ENCODE results near the gene NRF1. TPM values are rescaled to one million over a fixed set of nuclear protein-coding genes. Genes with fewer than 3 reads are reported as not detected.

NRF1 gene
- total RNA-seq, 1 experiment from 2014 or later = 13.6 TPM

DNA sequence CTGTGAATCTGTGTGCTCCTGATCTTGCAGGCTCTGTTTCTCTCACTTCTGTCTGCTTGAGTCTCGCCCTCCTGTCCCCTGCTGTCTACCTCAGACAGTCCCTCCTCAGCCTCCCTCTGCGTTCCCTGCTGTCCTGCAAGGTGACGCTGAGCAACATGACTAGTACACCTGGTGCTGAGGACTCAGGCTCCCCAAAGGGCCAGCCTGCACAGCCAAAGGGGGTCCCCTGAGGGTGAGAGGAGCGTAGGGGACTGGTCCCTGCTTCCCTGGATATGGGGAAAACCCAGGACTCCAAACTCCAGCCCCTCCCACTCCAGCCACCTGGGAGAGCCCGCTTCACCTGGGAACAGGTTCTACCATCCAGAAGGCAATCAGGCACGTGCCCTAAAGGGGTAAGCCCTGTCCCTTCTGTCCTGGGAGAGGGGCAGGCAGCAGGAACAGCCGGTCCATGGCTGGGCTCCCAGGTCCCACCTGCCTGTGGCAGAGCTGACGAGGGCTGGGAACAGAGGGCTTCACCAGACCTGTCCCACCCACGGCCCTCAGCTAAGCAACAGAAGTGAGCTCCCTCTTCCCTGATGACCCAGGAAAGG is 184.8 kb downstream of the NRF1 start:
- intact Hi-C loops (cut with micrococcal nuclease) = no loop called here
- BruUV-seq (replicated peaks) = no TSS peak

DNA sequence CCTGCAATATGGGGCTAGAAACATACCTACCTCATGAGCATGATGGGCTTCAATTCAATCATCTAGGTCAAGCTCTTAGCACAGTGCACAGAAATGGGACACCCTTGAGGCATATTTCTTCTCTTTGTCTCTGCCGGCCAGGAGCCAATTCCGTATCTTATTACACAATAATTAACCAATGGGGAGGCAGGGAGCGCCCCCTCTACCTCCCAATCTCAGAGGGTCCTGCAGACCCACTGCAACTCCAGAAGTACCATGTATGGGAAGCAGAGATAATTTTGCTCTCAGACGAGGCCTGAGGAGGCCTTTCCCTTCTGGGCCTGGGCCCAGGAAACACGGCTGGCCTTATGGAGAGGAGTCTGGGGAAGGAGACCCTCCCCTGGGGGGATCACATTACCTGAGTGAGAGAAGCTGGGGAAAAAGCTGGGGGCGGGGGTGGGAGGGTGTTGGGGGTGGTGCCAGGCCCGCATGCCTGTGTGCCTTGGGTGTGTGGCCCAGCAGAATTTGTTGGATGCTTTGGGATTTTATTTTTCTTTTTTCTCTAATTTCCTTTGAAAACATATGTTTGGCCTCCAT is 185.8 kb downstream of the NRF1 start:
- TF ChIP-seq, protein P1, sequence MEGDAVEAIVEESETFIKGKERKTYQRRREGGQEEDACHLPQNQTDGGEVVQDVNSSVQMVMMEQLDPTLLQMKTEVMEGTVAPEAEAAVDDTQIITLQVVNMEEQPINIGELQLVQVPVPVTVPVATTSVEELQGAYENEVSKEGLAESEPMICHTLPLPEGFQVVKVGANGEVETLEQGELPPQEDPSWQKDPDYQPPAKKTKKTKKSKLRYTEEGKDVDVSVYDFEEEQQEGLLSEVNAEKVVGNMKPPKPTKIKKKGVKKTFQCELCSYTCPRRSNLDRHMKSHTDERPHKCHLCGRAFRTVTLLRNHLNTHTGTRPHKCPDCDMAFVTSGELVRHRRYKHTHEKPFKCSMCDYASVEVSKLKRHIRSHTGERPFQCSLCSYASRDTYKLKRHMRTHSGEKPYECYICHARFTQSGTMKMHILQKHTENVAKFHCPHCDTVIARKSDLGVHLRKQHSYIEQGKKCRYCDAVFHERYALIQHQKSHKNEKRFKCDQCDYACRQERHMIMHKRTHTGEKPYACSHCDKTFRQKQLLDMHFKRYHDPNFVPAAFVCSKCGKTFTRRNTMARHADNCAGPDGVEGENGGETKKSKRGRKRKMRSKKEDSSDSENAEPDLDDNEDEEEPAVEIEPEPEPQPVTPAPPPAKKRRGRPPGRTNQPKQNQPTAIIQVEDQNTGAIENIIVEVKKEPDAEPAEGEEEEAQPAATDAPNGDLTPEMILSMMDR (conservative IDR thresholded peaks at IDR 0.05; ENCODE audit: low read depth, low read length) = no peak
- TF ChIP-seq EZH2 (IDR thresholded peaks at IDR 0.05; ENCODE audit: low read length, unreplicated experiment) (no peak), EZH2phosphoT487 (IDR thresholded peaks at IDR 0.05; ENCODE audit: borderline replicate concordance, low read length) (no peak)

More for the DNA sequence above, 184.8 kb downstream of the NRF1 start:
- Histone ChIP-seq H4K20me1 (ENCODE audit: low read length) (no peaks in the 10 kb centered on the region), H3K36me3 (ENCODE audit: low read depth, low read length) (no peaks in the 10 kb centered on the region), H3K4me3 (ENCODE audit: low read length) (no peak overlapping the region), H3K4me1 (ENCODE audit: insufficient read depth, low read length) (no peaks in the 10 kb centered on the region), H3K9me2 (replicated peaks; ENCODE audit: low read length) (no peaks in the 10 kb centered on the region), H3K9ac (ENCODE audit: low read length) (no peak overlapping the region), H3K4me2 (ENCODE audit: low read length) (no peak overlapping the region), H3K27ac (ENCODE audit: low read length) (no peak overlapping the region), H3K9me3 (ENCODE audit: low read length) (no peaks in the 10 kb centered on the region), H3K79me2 (ENCODE audit: low read length) (no peaks in the 10 kb centered on the region), H3F3A (ENCODE audit: low read length, unreplicated experiment) (no peaks in the 10 kb centered on the region), H3K27me3 (ENCODE audit: low read length) (no peaks in the 10 kb centered on the region), H2AFZ (ENCODE audit: low read length) (no peak overlapping the region)
- CTCF ChIA-PET = no interaction called here
- DNase-seq = no peak
- TF ChIP-seq EZH2 (IDR thresholded peaks at IDR 0.05; ENCODE audit: low read length, unreplicated experiment) (no peak), EZH2phosphoT487 (IDR thresholded peaks at IDR 0.05; ENCODE audit: borderline replicate concordance, low read length) (no peak)
- TF ChIP-seq, protein P1 (conservative IDR thresholded peaks at IDR 0.05; ENCODE audit: low read depth, low read length) = no peak
- POLR2A ChIA-PET (ENCODE audit: unreplicated experiment) = no interaction called here
- ATAC-seq = no peak

DNA sequence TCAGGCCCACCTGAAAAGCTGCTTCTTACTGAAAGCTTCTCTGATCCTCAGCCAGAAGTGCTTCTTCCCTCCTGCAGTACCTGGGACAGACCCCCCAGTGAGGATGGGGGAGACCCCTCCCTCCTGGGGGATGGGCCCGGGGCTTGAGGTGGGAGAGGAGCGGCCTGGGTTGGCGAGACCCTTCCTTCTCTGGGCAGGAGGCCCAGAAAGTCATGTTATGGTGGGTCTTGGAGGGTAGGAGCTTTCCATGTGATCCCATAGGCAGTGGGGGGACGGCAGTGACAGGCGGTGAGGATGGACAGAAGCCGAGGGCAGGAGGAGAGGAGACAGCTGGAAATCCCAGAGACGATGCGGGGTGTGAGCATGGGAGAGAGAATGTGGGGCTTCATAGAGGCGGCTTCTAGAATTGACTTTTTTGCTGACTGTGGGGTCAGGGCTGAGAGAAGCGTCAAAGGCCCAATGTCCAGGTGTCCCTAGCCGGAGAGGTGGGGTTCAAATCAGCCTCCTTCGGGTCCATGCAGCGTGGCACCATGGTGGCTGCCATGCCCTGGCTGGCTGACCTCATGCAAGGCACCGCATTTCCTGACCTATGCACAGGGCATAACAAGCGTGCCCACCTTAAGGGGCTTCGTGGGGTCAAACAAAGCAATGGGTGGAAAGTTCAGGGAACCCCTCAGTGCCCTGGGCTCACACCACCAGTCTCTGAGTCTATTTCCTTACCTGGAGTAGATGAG is 187.3 kb downstream of the NRF1 start:
- H3F3A ChIP-seq (ENCODE audit: low read length, unreplicated experiment) = no peaks in the 10 kb centered on the region
- no peaks in the 10 kb centered on the region for H3K79me2 ChIP-seq (ENCODE audit: low read length)
- H3K9me2 ChIP-seq (replicated peaks; ENCODE audit: low read length) = no peaks in the 10 kb centered on the region
- TF ChIP-seq, protein P1 (conservative IDR thresholded peaks at IDR 0.05; ENCODE audit: low read depth, low read length) = no peak
- TF ChIP-seq EZH2phosphoT487 (IDR thresholded peaks at IDR 0.05; ENCODE audit: borderline replicate concordance, low read length) (no peak), EZH2 (IDR thresholded peaks at IDR 0.05; ENCODE audit: low read length, unreplicated experiment) (no peak)
- no peak overlapping the region for H3K4me3 ChIP-seq (ENCODE audit: low read length)
- ChIA-PET POLR2A (ENCODE audit: unreplicated experiment) (no interaction called here), CTCF (no interaction called here)
- no peak overlapping the region for H3K27ac ChIP-seq (ENCODE audit: low read length)
- ATAC-seq (no peak), DNase-seq (no peak)
- no peak overlapping the region for H2AFZ ChIP-seq (ENCODE audit: low read length)
- no peaks in the 10 kb centered on the region for H4K20me1 ChIP-seq (ENCODE audit: low read length)
- H3K4me2 ChIP-seq (ENCODE audit: low read length) = no peak overlapping the region
- no TSS peak for BruUV-seq (replicated peaks)
- no peak overlapping the region for H3K9ac ChIP-seq (ENCODE audit: low read length)
- H3K4me1 ChIP-seq (ENCODE audit: insufficient read depth, low read length) = no peaks in the 10 kb centered on the region
- intact Hi-C loops (cut with micrococcal nuclease) = no loop called here
- H3K9me3 ChIP-seq (ENCODE audit: low read length) = no peaks in the 10 kb centered on the region
- no peaks in the 10 kb centered on the region for H3K27me3 ChIP-seq (ENCODE audit: low read length)
- no peaks in the 10 kb centered on the region for H3K36me3 ChIP-seq (ENCODE audit: low read depth, low read length)

More for the DNA sequence above, 185.8 kb downstream of the NRF1 start:
- Histone ChIP-seq H3F3A (ENCODE audit: low read length, unreplicated experiment) (no peaks in the 10 kb centered on the region), H3K27ac (ENCODE audit: low read length) (no peak overlapping the region), H3K9me3 (ENCODE audit: low read length) (no peaks in the 10 kb centered on the region), H3K79me2 (ENCODE audit: low read length) (no peaks in the 10 kb centered on the region), H3K4me2 (ENCODE audit: low read length) (no peak overlapping the region), H3K4me1 (ENCODE audit: insufficient read depth, low read length) (no peaks in the 10 kb centered on the region), H4K20me1 (ENCODE audit: low read length) (no peaks in the 10 kb centered on the region), H3K4me3 (ENCODE audit: low read length) (no peak overlapping the region), H3K27me3 (ENCODE audit: low read length) (no peaks in the 10 kb centered on the region), H3K9me2 (replicated peaks; ENCODE audit: low read length) (no peaks in the 10 kb centered on the region), H2AFZ (ENCODE audit: low read length) (no peak overlapping the region), H3K36me3 (ENCODE audit: low read depth, low read length) (no peaks in the 10 kb centered on the region), H3K9ac (ENCODE audit: low read length) (no peak overlapping the region)
- intact Hi-C loops (cut with micrococcal nuclease) = no loop called here
- DNase-seq = no peak
- ChIA-PET CTCF (no interaction called here), POLR2A (ENCODE audit: unreplicated experiment) (no interaction called here)
- BruUV-seq (replicated peaks) = no TSS peak
- no peak for ATAC-seq
